ENCODE results near the gene BRF1. TPM values are rescaled to one million over a fixed set of nuclear protein-coding genes. Genes with fewer than 3 reads are reported as not detected.

BRF1 gene
- total and polyA plus RNA-seq, 2 of the 13 experiments (the other 11 are each of a cell fraction or from before 2014, with no cell fraction given): 5.1 to 11.0 TPM

GRCh38 chr14:105218611-105219010 lies 82.2 kb downstream of the BRF1 start:
- ATAC-seq: no peak
- no peak for DNase-seq (ENCODE audit: low spot score)
- Histone ChIP-seq H3K9me3 (ENCODE audit: low read length) (no peaks in the 10 kb centered on the region), H3K27me3 (ENCODE audit: control insufficient read depth in 1 of 2, insufficient read depth in 2 of 2, low read length in 2 of 2) (no peaks in the 10 kb centered on the region), H3K4me3 (replicated peaks in 1 of 3; ENCODE audit: insufficient read depth in 1 of 3, low read depth in 2 of 3, low read length in 3 of 3) (no peak overlapping the region), H3K9ac (ENCODE audit: insufficient read depth, low read depth, low read length) (no peak overlapping the region), H3K4me1 (ENCODE audit: insufficient read depth, low read length) (no peaks in the 10 kb centered on the region), H3K36me3 (replicated peaks in 1 of 2; ENCODE audit: control insufficient read depth in 1 of 2, insufficient read depth in 2 of 2, low read length in 2 of 2) (peaks cover 20 to 23% of the 10 kb centered on the region in 2 experiments; a peak in 4 of 5 replicates), H2AFZ (ENCODE audit: low read length) (no peak overlapping the region), H4K20me1 (ENCODE audit: insufficient read depth, low read length) (no peaks in the 10 kb centered on the region), H3K79me2 (ENCODE audit: insufficient read depth, low read length) (no peaks in the 10 kb centered on the region), H3K4me2 (ENCODE audit: low read depth, low read length) (no peak overlapping the region), H3K27ac (ENCODE audit: extremely low read length, insufficient read depth, low read length) (no peak overlapping the region)
- POLR2A ChIA-PET: no interaction called here
- CTCF ChIA-PET (ENCODE audit: low intra/inter-chr PET ratio, low total read pairs): no interaction called here
- intact Hi-C loops (cut with micrococcal nuclease; ENCODE audit: unreplicated experiment) (no loop called here), in situ Hi-C loops (cut with HindIII; ENCODE audit: extremely low pct_ligation_motif_present, low pct_unique_long_range_greater_than_20kb) (no loop called here)
- no TSS peak for BruUV-seq (replicated peaks)
- 100% methylated on average over 6 of the region's 19 CpGs for WGBS (ENCODE audit: low lambda C conversion rate)
- TF ChIP-seq, protein P1, sequence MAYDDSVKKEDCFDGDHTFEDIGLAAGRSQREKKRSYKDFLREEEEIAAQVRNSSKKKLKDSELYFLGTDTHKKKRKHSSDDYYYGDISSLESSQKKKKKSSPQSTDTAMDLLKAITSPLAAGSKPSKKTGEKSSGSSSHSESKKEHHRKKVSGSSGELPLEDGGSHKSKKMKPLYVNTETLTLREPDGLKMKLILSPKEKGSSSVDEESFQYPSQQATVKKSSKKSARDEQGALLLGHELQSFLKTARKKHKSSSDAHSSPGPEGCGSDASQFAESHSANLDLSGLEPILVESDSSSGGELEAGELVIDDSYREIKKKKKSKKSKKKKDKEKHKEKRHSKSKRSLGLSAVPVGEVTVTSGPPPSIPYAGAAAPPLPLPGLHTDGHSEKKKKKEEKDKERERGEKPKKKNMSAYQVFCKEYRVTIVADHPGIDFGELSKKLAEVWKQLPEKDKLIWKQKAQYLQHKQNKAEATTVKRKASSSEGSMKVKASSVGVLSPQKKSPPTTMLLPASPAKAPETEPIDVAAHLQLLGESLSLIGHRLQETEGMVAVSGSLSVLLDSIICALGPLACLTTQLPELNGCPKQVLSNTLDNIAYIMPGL (CRISPR knock-in tag; IDR thresholded peaks at IDR 0.05; ENCODE audit: borderline replicate concordance in 1 of 2, low read depth in 1 of 2): no peak
- TF ChIP-seq ZFP36L2 (CRISPR knock-in tag; IDR thresholded peaks at IDR 0.05) (no peak), HCFC1 (IDR thresholded peaks at IDR 0.05; ENCODE audit: low read depth, low read length) (no peak), ZNF644 (CRISPR knock-in tag; IDR thresholded peaks at IDR 0.05; ENCODE audit: low read depth) (no peak), GLI4 (CRISPR knock-in tag; IDR thresholded peaks at IDR 0.05; ENCODE audit: borderline replicate concordance) (no peak), ZSCAN20 (CRISPR knock-in tag; IDR thresholded peaks at IDR 0.05; ENCODE audit: borderline replicate concordance) (no peak), DMAP1 (CRISPR knock-in tag; IDR thresholded peaks at IDR 0.05) (no peak), MAFG (CRISPR knock-in tag; IDR thresholded peaks at IDR 0.05) (no peak), CC2D1A (CRISPR knock-in tag; IDR thresholded peaks at IDR 0.05) (no peak), ZKSCAN5 (CRISPR knock-in tag; IDR thresholded peaks at IDR 0.05) (no peak), ZNF24 (IDR thresholded peaks at IDR 0.05) (no peak), ZNF414 (CRISPR knock-in tag; IDR thresholded peaks at IDR 0.05) (no peak), FUBP1 (CRISPR knock-in tag; IDR thresholded peaks at IDR 0.05; ENCODE audit: borderline replicate concordance) (no peak), SRY (CRISPR knock-in tag; IDR thresholded peaks at IDR 0.05) (no peak), HDAC2 (CRISPR knock-in tag; IDR thresholded peaks at IDR 0.05) (no peak), ZFP1 (CRISPR knock-in tag; IDR thresholded peaks at IDR 0.05) (no peak), RARG (CRISPR knock-in tag; IDR thresholded peaks at IDR 0.05; ENCODE audit: low read depth) (no peak)
- FAIRE-seq: no peak

All from HepG2 (cell line).